Duodenal mucosa (tissue), 2 donors: ENCODE measurements around the gene SINHCAF.
"Not testable (repeated sequence)": the region's sequence is repeated elsewhere in the genome, so short reads cannot be mapped to it uniquely, and the experiment has no call there.

ENCODE experiments used
- H3K27ac ChIP-seq: one replicate; pipeline ENCODE4 v1.7.0; 2013; ENCODE audit warnings: low read depth, low read length
- H3K27me3 ChIP-seq, 2 donors: one replicate each; pipeline ENCODE4 v1.7.0; 2013; ENCODE audit warnings: low read length in 2 of 2, control low read depth in 1 of 2; ENCODE audit not compliant: insufficient read depth in 2 of 2, control insufficient read depth in 1 of 2
- H3K36me3 ChIP-seq, 2 donors: one replicate each; pipeline ENCODE4 v1.7.0; 2013; ENCODE audit warnings: low read length in 2 of 2, control low read depth in 1 of 2; ENCODE audit not compliant: insufficient read depth in 2 of 2, control insufficient read depth in 1 of 2
- H3K4me1 ChIP-seq, 2 donors: one replicate each; pipeline ENCODE4 v1.7.0; 2013; ENCODE audit warnings: low read length in 2 of 2, control low read depth in 1 of 2; ENCODE audit not compliant: insufficient read depth in 2 of 2, control insufficient read depth in 1 of 2
- H3K4me3 ChIP-seq, 2 donors: one replicate each; pipeline ENCODE4 v1.7.0; 2013; ENCODE audit warnings: low read length in 2 of 2, low read depth in 1 of 2
- H3K9ac ChIP-seq, 2 donors: one replicate each; pipeline ENCODE4 v1.7.0; 2013; ENCODE audit warnings: low read length in 2 of 2, low read depth in 1 of 2
- H3K9me3 ChIP-seq, 2 donors: one replicate each; pipeline ENCODE4 v1.7.0; 2013; ENCODE audit warnings: low read length in 2 of 2, control low read depth in 1 of 2; ENCODE audit not compliant: control insufficient read depth in 1 of 2

The SINHCAF gene

DNA sequence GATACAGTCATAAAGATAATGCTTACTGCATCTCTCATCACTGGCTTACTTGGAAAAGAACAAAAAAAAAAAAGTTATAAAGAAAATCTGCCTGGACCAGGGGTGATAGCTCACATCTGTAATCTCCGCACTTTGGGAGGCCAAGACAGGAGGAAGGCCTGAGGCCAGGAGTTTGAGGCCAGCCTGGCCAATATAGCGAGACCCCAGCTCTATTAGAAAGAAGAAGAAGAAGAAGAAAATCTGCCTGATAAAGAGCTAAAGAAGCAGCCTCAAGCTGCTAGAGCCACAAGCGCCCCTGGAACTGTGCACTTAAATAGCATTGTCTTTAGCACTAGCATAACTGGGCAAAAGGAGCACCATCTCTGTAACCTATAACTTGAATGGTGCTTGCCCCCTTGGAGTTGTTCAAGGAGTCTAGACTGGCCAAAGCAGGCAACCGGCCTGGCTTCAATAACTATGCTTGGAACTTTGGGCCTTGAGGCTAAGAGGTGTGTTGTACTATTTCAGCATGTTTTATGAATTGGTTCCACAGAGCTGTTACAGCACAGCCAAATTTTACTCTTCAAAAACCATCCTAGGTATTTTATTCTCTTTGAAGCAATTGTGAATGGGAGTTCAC, 53.2 kb downstream of the SINHCAF start:
- Histone ChIP-seq H3K36me3 (peaks cover 0 to 2% of the 10 kb centered on the region in 2 donors), H3K4me3 (no peak overlapping the region), H3K9ac (no peak overlapping the region), H3K4me1 (no peaks in the 10 kb centered on the region), H3K27me3 (no peaks in the 10 kb centered on the region), H3K9me3 (no peaks in the 10 kb centered on the region), H3K27ac (no peak overlapping the region)

- Histone ChIP-seq H3K27ac (no peak overlapping the region), H3K4me1 (no peaks in the 10 kb centered on the region), H3K9me3 (no peaks in the 10 kb centered on the region), H3K4me3 (no peak overlapping the region), H3K27me3 (no peaks in the 10 kb centered on the region), H3K9ac (no peak overlapping the region), H3K36me3 (no peaks in the 10 kb centered on the region)
These were observed 58.0 kb downstream of the SINHCAF start for GRCh38 chr12:31267966-31268365.

GRCh38 chr12:31265722-31266121, 60.2 kb downstream of the SINHCAF start:
- Histone ChIP-seq H3K27ac (no peak overlapping the region), H3K9me3 (no peaks in the 10 kb centered on the region), H3K36me3 (no peaks in the 10 kb centered on the region), H3K4me3 (no peak overlapping the region), H3K9ac (no peak overlapping the region), H3K4me1 (no peaks in the 10 kb centered on the region), H3K27me3 (no peaks in the 10 kb centered on the region)

DNA sequence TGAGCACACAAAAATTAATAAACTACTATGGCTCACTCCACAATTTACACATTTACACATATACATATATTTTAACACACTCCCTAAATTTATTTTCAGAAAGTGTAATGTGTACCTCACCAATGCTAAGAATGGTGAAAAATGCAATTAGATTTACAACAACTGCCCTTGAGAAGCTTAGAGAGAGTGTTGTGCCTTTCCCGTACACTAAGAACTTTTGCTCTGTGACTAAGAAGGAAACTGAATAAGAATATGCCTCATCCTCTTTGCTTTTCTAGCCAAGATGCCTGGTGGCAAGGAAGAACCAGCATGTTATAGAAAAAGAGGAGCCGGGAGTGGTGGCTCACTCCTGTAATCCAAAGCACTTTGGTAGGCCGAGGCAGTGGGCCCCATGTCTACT, 62.3 kb downstream of the SINHCAF start:
- no peaks in the 10 kb centered on the region for H3K36me3 ChIP-seq
- H3K4me3 ChIP-seq = no peak overlapping the region
- no peaks in the 10 kb centered on the region for H3K9me3 ChIP-seq
- H3K9ac ChIP-seq = no peak overlapping the region
- H3K4me1 ChIP-seq = no peaks in the 10 kb centered on the region
- no peak overlapping the region for H3K27ac ChIP-seq
- H3K27me3 ChIP-seq = no peaks in the 10 kb centered on the region

- H3K9me3 ChIP-seq = no peaks in the 10 kb centered on the region
- H3K9ac ChIP-seq = no peak overlapping the region
- no peaks in the 10 kb centered on the region for H3K27me3 ChIP-seq
- no peak overlapping the region for H3K27ac ChIP-seq
- H3K36me3 ChIP-seq = no peaks in the 10 kb centered on the region
- no peak overlapping the region for H3K4me3 ChIP-seq
- H3K4me1 ChIP-seq = no peaks in the 10 kb centered on the region
These were observed 64.2 kb downstream of the SINHCAF start for GRCh38 chr12:31261744-31262143.

GRCh38 chr12:31260840-31261239, 65.1 kb downstream of the SINHCAF start:
- H3K9me3 ChIP-seq = no peaks in the 10 kb centered on the region
- H3K27me3 ChIP-seq = no peaks in the 10 kb centered on the region
- H3K36me3 ChIP-seq = no peaks in the 10 kb centered on the region
- H3K4me1 ChIP-seq = no peaks in the 10 kb centered on the region
- H3K4me3 ChIP-seq = no peak overlapping the region
- H3K9ac ChIP-seq = no peak overlapping the region
- H3K27ac ChIP-seq = no peak overlapping the region

DNA sequence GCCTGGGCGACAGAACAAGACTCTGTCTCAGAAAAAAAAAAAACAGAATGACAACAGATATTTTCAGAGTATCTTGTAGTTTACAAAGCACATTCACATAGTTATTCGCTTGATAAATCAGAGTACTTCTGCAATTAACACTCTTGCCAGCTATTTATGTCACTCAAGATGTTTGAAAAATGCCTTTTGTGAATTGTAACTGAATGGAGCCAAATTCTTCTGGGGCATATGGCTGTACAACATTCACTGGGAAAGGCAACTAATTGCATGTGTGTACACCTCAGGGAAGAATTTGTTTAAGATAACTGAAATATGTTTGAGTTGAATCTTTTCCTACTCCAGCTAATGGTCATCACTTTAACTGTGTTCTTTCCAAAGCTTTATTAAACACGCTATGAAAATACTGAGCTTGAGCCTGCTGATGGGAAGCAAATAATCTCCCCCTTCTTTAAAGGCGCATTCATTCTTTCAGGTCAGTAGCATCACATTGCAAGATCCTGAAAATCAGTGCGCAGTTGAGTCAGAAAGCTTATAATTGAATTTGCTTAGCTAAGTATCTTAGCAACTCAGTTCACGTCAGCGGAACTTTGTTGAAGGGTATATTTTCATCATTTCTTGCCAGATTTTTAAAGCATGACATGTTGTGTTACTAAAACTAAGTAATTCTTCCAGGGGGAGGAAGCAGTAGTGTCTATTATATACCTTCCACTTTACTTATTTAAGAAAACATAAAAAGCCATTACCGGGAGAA, 66.6 kb downstream of the SINHCAF start:
- Histone ChIP-seq H3K9me3 (no peaks in the 10 kb centered on the region), H3K4me1 (no peaks in the 10 kb centered on the region), H3K36me3 (no peaks in the 10 kb centered on the region), H3K4me3 (no peak overlapping the region), H3K27me3 (no peaks in the 10 kb centered on the region), H3K9ac (no peak overlapping the region), H3K27ac (no peak overlapping the region)

GRCh38 chr12:31257784-31258183, 68.2 kb downstream of the SINHCAF start:
- Histone ChIP-seq H3K4me3 (no peak overlapping the region), H3K4me1 (no peaks in the 10 kb centered on the region), H3K36me3 (no peaks in the 10 kb centered on the region), H3K27ac (no peak overlapping the region), H3K9ac (no peak overlapping the region), H3K27me3 (no peaks in the 10 kb centered on the region), H3K9me3 (no peaks in the 10 kb centered on the region)

GRCh38 chr12:31251707-31252611, 74.0 kb downstream of the SINHCAF start:
- H3K27me3 ChIP-seq, H3K4me1 ChIP-seq, H3K36me3 ChIP-seq, H3K9ac ChIP-seq, H3K9me3 ChIP-seq, H3K4me3 ChIP-seq, H3K27ac ChIP-seq: not testable (repeated sequence)

- H3K36me3 ChIP-seq = no peaks in the 10 kb centered on the region
- H3K9ac ChIP-seq = no peak overlapping the region
- H3K9me3 ChIP-seq = no peaks in the 10 kb centered on the region
- H3K4me3 ChIP-seq = no peak overlapping the region
- no peaks in the 10 kb centered on the region for H3K4me1 ChIP-seq
- H3K27me3 ChIP-seq = no peaks in the 10 kb centered on the region
- no peak overlapping the region for H3K27ac ChIP-seq
These were observed 75.8 kb downstream of the SINHCAF start for GRCh38 chr12:31250179-31250578.
